ENCODE data around the gene HKDC1. TPM values are rescaled to one million over a fixed set of nuclear protein-coding genes. Genes with fewer than 3 reads are reported as not detected.

HKDC1 gene
- total RNA-seq, 1 experiment from 2014 or later: 1.7 TPM

DNA sequence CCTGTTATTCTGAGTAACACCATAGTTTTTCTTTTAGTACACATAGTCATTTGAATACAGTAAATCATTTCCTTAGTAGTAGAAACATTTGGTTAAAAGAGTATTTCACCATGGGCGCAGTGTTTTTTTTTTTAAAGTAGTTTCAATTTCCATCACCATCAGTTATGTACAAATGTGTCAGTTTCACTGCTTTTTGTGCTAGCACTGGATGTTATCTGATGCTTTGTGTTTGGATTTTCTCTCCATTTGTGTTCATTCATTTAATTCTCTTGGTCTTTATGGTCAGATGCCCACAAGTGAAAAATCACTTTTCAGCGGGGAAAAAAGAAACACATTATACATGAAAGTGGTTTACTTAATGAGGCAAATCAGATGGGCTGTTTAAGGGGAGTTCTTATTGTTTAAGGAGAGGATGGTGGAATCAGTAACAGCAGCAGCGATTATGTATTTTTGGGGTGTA is 42.2 kb downstream of the HKDC1 start:
- Histone ChIP-seq H3K9me3 (ENCODE audit: control insufficient read depth in 1 of 2, insufficient read depth in 1 of 2, low read depth in 1 of 2, low read length in 2 of 2) (no peaks in the 10 kb centered on the region), H3K9me2 (ENCODE audit: insufficient read depth) (no peaks in the 10 kb centered on the region), H4K20me1 (ENCODE audit: insufficient read depth) (no peaks in the 10 kb centered on the region), H3K4me2 (ENCODE audit: low read length) (no peak overlapping the region), H3K9ac (ENCODE audit: low read length) (no peak overlapping the region), H3K27ac (ENCODE audit: low read depth, low read length) (no peak overlapping the region), H3K79me2 (ENCODE audit: insufficient read depth, low read length) (no peaks in the 10 kb centered on the region), H2AFZ (ENCODE audit: low read depth, low read length, poor library complexity, severe bottlenecking) (no peak overlapping the region), H3K36me3 (ENCODE audit: control insufficient read depth in 1 of 2, insufficient read depth in 2 of 2, low read length in 2 of 2) (no peaks in the 10 kb centered on the region), H3K4me1 (ENCODE audit: control insufficient read depth in 1 of 2, insufficient read depth in 2 of 2, low read length in 2 of 2) (no peaks in the 10 kb centered on the region), H3K4me3 (replicated peaks in 1 of 2; ENCODE audit: low read depth in 1 of 2, low read length in 2 of 2) (no peak overlapping the region), H3K27me3 (ENCODE audit: insufficient read depth, low read length) (0 out of 2 replicates have a peak, but pooled peaks cover 4% of the 10 kb centered on the region)
- no TSS peak for BruUV-seq (replicated peaks)
- POLR2A ChIA-PET: no interaction called here
- intact Hi-C loops (cut with micrococcal nuclease): no loop called here
- no peak for TF ChIP-seq EZH2 (IDR thresholded peaks at IDR 0.05)
- TF ChIP-seq ELF1 (IDR thresholded peaks at IDR 0.05; ENCODE audit: borderline replicate concordance, low read depth): no peak
- no peak for TF ChIP-seq SRF (IDR thresholded peaks at IDR 0.05; ENCODE audit: low read depth)
- TF ChIP-seq ZFX (IDR thresholded peaks at IDR 0.05): no peak
- TF ChIP-seq, protein P1, sequence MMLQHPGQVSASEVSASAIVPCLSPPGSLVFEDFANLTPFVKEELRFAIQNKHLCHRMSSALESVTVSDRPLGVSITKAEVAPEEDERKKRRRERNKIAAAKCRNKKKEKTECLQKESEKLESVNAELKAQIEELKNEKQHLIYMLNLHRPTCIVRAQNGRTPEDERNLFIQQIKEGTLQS (IDR thresholded peaks at IDR 0.05): no peak
- TF ChIP-seq SP1 (IDR thresholded peaks at IDR 0.05; ENCODE audit: low read depth): no peak
- ATAC-seq (no peak), DNase-seq (ENCODE audit: low read depth, low spot score) (no peak)
- RAD21 ChIA-PET (ENCODE audit: low non-redundant PET in 1 of 2, low total read pairs in 2 of 2, uncharacterized antibody in 2 of 2, unreplicated experiment in 2 of 2): no interaction called here
- CTCF ChIA-PET: no interaction called here

DNA sequence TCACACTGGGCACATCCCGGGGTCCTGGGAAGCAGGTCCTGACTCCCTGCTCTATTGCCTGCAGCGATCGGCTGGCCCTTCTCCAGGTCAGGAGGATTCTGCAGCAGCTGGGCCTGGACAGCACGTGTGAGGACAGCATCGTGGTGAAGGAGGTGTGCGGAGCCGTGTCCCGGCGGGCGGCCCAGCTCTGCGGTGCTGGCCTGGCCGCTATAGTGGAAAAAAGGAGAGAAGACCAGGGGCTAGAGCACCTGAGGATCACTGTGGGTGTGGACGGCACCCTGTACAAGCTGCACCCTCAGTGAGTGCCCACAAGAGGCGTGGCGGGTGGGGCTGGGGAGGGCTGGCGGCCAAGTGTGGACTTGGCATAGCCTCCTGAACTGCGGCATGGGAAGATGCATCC is 45.4 kb downstream of the HKDC1 start:
- ATAC-seq (no peak), DNase-seq (ENCODE audit: low read depth, low spot score) (no peak)
- H3K9ac ChIP-seq (ENCODE audit: low read length): no peak overlapping the region
- no peak overlapping the region for H3K4me3 ChIP-seq (replicated peaks in 1 of 2; ENCODE audit: low read depth in 1 of 2, low read length in 2 of 2)
- H3K79me2 ChIP-seq (ENCODE audit: insufficient read depth, low read length): no peaks in the 10 kb centered on the region
- TF ChIP-seq ZFX (IDR thresholded peaks at IDR 0.05) (no peak), JUND (IDR thresholded peaks at IDR 0.05) (no peak)
- TF ChIP-seq, protein P2, sequence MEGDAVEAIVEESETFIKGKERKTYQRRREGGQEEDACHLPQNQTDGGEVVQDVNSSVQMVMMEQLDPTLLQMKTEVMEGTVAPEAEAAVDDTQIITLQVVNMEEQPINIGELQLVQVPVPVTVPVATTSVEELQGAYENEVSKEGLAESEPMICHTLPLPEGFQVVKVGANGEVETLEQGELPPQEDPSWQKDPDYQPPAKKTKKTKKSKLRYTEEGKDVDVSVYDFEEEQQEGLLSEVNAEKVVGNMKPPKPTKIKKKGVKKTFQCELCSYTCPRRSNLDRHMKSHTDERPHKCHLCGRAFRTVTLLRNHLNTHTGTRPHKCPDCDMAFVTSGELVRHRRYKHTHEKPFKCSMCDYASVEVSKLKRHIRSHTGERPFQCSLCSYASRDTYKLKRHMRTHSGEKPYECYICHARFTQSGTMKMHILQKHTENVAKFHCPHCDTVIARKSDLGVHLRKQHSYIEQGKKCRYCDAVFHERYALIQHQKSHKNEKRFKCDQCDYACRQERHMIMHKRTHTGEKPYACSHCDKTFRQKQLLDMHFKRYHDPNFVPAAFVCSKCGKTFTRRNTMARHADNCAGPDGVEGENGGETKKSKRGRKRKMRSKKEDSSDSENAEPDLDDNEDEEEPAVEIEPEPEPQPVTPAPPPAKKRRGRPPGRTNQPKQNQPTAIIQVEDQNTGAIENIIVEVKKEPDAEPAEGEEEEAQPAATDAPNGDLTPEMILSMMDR (IDR thresholded peaks at IDR 0.05 in 2 of 3, conservative IDR thresholded peaks at IDR 0.05 in 1 of 3; ENCODE audit: borderline replicate concordance in 1 of 3, insufficient read depth in 1 of 3, low read depth in 2 of 3, low read length in 2 of 3): no peak
- ChIA-PET CTCF (no interaction called here), POLR2A (no interaction called here), RAD21 (ENCODE audit: low non-redundant PET in 1 of 2, low total read pairs in 2 of 2, uncharacterized antibody in 2 of 2, unreplicated experiment in 2 of 2) (no interaction called here)
- no peaks in the 10 kb centered on the region for H4K20me1 ChIP-seq (ENCODE audit: insufficient read depth)
- no peak overlapping the region for H2AFZ ChIP-seq (ENCODE audit: low read depth, low read length, poor library complexity, severe bottlenecking)
- no peaks in the 10 kb centered on the region for H3K9me2 ChIP-seq (ENCODE audit: insufficient read depth)
- no peak overlapping the region for H3K4me2 ChIP-seq (ENCODE audit: low read length)
- H3K4me1 ChIP-seq (ENCODE audit: control insufficient read depth in 1 of 2, insufficient read depth in 2 of 2, low read length in 2 of 2): no peaks in the 10 kb centered on the region
- BruUV-seq (replicated peaks): no TSS peak
- no peaks in the 10 kb centered on the region for H3K36me3 ChIP-seq (ENCODE audit: control insufficient read depth in 1 of 2, insufficient read depth in 2 of 2, low read length in 2 of 2)
- H3K27ac ChIP-seq (ENCODE audit: low read depth, low read length): no peak overlapping the region
- H3K9me3 ChIP-seq (ENCODE audit: control insufficient read depth in 1 of 2, insufficient read depth in 1 of 2, low read depth in 1 of 2, low read length in 2 of 2): no peaks in the 10 kb centered on the region
- intact Hi-C loops (cut with micrococcal nuclease): no loop called here
- 0 out of 2 replicates have a peak, but pooled peaks cover 4% of the 10 kb centered on the region for H3K27me3 ChIP-seq (ENCODE audit: insufficient read depth, low read length)
